ENCODE results near the gene SETD2.
"Not testable (repeated sequence)": the region's sequence is repeated elsewhere in the genome, so short reads cannot be mapped to it uniquely, and the experiment has no call there.

SETD2 gene, protein sequence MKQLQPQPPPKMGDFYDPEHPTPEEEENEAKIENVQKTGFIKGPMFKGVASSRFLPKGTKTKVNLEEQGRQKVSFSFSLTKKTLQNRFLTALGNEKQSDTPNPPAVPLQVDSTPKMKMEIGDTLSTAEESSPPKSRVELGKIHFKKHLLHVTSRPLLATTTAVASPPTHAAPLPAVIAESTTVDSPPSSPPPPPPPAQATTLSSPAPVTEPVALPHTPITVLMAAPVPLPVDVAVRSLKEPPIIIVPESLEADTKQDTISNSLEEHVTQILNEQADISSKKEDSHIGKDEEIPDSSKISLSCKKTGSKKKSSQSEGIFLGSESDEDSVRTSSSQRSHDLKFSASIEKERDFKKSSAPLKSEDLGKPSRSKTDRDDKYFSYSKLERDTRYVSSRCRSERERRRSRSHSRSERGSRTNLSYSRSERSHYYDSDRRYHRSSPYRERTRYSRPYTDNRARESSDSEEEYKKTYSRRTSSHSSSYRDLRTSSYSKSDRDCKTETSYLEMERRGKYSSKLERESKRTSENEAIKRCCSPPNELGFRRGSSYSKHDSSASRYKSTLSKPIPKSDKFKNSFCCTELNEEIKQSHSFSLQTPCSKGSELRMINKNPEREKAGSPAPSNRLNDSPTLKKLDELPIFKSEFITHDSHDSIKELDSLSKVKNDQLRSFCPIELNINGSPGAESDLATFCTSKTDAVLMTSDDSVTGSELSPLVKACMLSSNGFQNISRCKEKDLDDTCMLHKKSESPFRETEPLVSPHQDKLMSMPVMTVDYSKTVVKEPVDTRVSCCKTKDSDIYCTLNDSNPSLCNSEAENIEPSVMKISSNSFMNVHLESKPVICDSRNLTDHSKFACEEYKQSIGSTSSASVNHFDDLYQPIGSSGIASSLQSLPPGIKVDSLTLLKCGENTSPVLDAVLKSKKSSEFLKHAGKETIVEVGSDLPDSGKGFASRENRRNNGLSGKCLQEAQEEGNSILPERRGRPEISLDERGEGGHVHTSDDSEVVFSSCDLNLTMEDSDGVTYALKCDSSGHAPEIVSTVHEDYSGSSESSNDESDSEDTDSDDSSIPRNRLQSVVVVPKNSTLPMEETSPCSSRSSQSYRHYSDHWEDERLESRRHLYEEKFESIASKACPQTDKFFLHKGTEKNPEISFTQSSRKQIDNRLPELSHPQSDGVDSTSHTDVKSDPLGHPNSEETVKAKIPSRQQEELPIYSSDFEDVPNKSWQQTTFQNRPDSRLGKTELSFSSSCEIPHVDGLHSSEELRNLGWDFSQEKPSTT (N-terminal part only)

DNA sequence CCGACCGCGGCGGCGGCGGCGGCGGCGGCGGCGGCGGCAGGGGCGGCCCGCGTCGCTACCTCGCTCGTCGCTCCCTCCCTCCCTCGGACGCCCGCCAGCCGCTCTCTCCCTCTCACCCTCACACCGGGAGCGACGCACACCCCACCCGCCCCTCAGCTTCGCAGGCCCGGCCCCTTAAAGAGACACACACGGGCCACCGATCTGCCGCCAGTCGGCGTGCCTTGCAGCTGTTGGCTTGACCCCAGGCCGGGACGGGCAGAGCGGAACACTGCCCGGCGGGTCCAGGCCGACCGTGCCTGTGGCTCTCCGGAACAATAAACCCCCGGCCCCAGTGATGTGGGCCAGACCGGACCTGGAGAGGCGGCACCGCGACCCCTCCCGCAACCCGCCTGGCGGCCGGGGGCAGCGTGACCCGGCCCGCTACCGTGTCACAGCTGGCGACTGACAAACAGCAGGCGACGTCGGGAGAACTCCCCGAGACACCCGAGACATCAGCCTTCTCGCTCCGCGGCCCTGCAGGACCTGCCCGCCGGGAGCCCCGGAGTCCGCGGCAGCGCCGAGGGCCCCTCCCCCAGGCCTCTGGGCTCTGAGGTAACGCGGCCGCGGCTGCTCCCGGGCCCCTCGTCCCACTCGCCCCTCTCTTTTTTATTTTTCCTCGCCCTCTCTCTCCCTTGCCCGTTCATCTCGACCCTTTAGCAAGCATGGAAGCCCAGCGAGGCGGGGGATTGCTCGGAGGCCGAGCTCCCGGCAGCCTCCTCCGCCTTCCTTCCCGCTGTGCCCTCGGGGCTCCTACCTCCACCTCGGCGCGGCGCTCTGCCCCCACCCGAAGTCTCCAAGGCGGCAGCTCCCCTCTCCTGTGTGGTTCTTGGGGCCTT, at the start of gene SETD2:
TSS of gene SETD2 (minus strand) at position 107 of the 875 bp plus-strand sequence. CDS start 189 bp downstream, outside the sequence.
- DNase-seq: peak; percentile 21 to 72

DNA sequence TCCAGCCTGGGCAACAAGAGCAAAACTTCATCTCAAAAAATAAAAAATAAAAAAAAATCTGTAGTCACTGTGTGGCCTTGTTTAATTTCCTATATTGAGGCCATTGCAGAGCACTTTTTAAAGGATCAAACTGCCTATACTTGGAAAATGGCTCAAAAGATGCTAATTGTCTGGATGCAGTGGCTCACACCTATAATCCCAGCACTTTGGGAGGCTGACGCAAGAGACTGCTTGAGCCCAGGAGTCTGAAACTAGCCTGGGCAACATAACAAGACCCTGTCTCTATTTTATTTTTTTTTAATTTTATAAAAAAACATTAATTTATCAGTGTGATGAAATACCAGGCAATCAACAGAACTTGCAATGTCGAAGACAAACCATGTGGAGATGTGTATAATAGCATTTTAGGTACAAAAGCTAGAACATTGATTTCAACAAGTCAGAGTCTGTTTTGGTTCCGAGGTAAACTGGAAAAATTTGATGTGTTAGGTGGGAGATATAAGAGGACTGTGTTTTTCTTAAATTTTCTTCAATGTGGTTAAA, 47.0 kb upstream of the SETD2 start:
- DNase-seq: no peak

DNA sequence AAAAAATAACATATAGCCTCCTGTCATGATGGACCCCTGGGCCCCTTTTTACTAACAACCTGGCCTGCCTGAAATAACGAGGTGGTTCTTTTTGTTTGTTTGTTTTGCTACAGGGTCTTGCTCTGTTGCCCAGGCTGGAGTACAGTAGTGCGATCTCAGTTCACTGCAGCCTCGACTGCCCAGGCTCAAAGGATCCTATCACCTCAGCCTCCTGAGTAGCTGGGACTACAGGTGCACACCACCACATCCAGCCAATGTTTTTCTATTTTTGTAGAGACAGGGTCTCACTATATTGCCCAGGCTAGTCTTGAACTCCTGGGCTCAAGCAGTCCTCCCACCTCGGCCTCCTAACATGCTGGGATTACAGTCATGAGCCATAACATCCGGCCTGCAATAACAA, 42.1 kb upstream of the SETD2 start:
- DNase-seq: not testable (repeated sequence)

DNA sequence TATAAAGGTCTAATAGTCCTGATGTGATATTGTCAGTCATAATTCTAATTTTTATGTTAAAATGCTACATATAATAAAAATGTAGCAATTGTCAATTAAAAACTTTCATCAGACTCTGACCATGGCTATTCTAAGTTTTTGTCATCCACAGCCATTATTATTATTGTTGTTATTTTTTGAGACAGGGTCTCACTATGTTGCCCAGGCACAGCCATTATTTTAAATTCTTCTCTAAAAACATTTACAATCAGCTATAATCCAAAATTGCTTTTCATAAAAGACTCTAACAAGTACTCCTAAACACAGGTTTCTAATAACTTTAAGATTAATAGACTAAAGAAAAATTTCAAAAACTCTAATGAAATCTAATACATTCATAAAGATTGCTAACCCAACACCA, 41.0 kb upstream of the SETD2 start:
- no peak for DNase-seq

DNA sequence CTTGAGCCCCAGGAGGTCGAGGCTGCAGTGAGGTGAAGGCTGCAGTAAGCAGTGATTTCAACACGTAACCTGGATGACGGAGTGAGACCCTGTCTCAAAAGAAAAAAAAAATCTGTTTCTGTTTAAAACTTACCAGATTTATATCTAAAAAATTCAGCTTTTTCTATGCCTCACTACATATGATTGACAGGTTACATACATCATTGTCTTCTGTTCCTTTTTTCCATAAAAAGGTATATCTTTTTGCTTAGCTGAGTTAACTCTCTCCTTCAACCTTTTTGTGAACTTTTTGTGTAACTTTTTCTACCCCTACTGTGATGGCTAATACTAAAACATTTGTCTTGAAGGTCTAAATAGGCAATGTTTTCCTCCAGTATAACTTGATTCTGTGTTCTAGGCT, 38.6 kb upstream of the SETD2 start:
- DNase-seq: no peak

DNA sequence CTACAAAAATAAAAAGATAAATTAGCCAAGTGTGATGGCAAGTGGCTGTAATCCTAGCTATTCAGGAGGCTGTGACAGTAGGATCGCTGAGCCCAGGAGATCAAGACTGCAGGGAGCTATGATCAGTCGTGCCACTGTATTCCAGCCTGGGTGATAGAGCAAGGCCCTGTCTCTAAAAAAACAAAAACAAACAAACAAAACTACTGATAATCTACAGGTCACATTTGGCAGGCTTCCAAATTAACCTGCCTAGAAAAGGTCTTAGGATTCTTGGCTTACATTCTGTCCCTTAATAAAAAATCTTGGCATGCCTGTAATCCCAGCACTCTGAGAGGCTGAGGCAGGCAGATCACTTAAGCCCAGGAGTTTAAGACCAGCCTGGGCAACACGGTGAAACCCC, 33.4 kb upstream of the SETD2 start:
- DNase-seq: no peak

DNA sequence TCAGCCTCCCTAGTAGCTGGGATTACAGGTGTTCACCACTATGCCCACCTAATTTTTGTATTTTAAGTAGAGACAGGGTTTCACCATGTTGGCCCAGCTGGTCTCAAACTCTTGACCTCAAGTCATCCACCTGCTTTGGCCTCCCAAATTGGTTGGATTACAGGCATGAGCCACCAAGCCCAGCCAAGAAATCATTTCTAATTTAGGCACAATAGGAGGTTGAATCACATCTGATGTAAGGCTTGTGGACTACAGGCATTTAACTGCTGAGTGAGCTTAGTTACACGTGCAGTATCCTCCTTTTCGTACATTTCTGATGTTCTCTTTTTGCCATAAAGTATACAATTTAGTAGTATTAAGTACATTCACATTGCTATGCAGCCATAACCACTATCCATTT, 31.1 kb upstream of the SETD2 start:
- DNase-seq: no peak

DNA sequence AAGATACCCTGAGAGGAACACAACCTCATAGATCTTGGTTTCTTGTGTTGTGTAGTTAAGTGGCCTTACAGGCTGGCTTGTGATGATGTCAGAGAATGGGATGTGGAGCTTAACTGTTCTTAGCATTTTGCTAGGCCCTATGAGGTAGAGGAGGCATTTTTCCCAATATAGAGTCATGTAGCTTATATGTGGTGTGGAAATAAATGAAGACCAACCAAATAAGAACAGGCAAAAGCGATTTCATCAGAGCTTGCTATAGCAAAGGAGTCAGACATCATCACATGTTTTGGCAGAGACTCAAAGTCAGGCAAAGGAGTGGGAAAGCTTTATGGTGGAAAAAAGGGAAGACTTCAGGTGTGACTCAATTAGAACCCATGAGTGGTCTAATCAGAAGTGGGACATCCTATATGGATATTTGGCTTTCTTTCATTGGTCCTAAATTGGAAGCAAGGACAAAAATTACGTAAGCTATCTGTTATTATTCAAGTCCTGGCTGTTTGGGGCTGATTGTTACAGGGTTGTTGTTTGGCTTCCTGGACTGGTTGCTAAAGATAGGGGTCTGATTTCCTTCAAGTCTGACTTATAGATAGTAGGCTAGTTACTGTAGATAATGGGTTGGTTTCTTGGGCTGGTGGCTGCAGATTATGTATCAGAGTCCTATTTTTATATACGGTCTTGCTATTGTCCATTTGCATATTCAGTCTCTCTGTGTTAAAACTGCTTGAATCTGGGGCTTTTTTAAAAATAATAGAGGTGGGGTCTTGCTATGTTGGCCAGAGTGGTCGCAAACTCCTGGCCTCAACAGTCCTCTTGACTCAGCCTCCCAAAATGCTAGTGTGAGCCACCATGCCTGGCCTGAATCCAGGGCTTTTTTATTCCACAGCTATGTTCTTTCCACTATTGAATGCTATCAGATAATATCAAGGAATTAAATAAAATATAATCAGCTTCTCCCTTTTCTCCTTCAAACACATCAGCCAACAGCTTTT, 30.3 kb upstream of the SETD2 start:
- no peak for DNase-seq

DNA sequence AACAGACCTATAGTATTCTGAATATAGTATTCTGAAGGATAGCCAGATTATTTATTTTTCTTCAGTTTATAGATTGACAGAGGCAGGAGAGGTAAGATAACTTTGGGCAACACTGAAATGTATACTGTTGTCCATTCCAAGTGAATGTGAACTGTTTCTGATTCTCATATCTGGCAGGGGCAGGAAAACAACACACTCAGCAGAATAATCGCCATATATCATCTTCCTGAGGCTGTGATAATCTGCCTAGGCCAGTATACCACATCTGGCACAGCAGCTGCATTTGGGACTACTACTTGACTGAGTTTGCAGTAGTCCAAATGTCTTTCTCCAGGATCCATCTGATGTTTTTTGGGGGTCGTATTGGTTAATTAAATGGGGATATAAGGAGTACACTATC, 22.4 kb upstream of the SETD2 start:
- no peak for DNase-seq

DNA sequence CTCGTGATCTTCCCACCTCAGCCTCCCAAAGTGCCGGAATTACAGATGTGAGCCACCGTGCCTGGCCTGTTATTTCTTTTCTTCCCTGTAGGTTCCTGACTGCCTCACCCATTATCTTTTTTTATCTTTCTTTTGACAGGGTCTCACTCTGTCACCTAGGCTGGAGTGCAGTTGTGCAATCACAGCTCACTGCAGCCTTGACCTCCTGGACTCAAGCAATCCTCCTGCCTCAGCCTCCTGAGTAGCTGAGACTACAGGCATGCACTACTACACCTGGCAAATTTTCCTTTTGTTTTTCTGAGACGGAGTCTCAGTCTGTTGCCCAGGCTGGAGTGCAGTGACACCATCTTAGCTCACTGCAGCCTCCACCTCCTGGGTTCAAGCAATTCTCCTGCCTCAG, 17.8 kb upstream of the SETD2 start:
- not testable (repeated sequence) for DNase-seq

DNA sequence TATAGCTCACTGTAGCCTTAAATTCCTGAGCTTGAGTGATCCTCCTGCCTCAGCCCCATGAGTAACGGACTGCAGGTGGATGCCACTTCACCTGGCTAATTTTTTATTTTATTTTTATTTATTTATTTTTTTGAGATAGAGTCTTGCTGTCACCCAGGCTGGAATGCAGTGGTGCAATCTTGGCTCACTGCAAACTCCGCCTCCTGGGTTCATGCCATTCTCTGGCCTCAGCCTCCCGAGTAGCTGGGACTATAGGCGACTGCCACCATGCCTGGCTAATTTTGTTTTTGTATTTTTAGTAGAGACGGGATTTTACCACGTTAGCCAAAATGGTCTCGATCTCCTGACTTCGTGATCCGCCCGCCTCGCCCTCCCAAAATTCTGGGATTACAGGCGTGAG, 16.1 kb upstream of the SETD2 start:
- not testable (repeated sequence) for DNase-seq

DNA sequence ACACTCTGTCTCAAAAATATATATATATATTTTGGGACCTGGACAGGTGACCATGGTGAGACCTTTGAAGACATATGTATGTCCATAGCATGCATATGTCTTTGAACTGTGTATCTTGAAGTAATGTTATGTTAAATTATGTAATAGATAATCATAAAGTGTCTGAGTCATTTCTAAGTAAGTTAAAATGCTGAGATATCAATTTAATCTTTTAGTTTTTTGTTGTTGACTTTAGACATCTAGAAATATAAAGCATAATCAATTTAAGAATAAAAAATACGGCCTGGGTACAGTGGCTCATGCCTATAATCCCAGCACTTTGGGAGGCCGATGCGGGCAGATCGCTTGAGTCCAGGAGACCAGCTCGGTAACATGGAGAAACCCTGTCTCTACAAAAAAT, 12.7 kb upstream of the SETD2 start:
- no peak for DNase-seq

DNA sequence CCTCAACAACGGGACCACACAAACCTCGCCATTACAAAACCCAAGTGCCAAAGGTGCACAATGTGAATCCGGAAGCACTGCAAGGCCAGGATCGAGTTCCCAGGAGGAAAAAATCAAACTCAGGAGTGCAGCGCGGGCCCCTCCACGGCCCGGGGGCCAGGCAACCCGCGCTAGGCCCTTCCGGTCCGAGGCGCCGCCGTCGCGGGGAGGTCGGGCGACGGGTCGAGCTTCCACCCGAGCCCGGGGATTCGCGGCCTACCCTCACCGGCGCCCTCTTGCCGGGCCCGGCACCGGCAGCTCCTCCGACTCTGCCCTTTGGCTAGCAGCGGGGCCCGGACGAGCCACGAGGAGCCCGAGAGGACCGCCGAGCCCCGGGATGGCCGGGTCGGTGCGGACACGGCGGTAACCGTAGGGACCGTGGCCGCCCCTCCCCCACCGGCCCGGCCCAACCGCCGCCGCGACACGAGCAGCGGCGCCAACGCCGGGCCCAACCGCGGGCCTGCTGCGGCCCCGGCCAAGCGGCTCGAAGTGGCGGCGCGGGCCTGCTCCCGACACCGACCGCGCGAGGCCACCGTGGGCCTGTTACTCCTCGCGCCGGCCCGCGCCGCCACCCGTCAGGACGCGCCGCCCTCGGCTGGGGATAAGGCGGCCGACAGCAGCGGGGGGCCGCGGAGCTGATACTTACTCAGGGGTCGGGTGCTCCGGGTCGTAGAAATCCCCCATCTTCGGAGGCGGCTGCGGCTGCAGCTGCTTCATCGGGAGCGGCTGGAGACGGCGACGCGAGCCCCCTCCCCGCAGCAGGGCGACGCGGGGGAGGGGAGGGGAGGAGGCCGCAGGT, 525 bp downstream of the SETD2 start:
- peak in 1 of 2 experiments; percentile 6 for DNase-seq

DNA sequence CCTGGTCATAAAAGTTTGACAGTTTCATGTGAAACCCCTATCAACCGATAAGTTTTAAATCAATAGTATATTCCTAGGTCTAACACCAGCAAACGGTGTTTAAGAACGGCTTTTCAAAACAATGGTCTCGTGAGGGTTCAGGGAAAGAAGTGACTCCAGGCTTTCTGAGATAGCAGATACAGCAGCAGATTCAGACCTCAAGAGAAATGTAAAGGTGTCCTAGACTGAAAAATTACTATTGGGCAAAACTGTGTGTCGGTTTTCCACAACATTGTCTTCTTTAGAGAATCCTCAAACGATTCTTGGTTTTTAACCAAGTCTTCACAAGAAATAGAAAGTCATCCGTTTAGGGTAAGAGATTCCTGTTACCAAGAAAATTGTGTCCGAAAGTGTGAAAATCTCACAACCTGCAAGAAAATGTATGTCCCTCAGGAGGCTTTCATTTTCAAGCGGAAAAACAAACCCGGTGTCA, 1.2 kb downstream of the SETD2 start:
- no peak for DNase-seq

DNA sequence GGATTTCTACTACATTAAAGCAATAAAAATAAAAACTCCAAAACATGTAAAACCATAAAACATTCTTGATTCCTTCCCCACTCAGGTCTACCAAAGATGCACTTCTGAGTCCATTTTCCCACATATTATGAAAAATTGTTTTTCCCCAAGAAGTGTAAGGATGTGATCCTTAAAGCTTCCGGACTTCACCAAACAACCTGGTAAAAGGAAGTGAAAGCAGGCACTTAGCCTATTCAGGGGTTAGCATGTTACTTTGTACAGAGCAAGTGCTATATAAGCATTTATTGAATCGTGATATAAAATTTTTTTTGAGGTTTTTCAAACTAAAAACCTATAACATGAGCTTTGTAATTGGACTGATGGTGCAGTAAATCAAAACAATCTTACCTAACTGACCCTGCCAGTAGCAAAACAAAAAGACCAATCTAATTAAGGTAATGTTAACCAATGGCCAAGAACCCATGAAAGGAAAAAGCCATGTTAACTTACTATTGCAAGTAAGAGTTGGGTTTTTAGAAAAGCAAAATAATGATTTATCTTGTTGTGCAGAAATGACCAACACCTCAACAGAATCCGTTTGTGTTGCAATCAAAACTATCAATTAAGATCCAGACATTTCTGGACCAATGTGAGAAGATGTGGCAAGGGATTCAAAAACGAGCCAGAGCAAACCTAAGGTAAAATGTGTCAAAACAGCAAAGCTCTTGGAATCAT, 1.8 kb downstream of the SETD2 start:
- no peak for DNase-seq

DNA sequence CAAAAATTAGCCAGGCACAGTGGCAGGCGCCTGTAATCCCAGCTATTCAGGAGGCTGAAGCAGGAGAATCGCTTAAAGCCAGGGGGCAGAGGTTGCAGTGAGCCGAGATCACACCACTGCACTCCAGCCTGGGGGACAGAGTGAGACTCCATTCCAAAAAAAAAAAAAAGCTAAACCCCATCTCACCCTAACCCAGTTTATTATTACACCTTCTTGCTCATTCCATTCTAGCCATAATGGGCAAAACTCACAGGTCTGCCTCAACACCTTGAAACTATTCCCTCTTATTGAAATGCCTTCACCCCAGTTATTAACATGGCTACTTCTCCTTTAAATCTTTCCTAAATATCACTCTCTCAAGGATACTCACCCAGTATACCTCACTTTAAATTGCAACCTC, 4.1 kb downstream of the SETD2 start:
- no peak for DNase-seq

DNA sequence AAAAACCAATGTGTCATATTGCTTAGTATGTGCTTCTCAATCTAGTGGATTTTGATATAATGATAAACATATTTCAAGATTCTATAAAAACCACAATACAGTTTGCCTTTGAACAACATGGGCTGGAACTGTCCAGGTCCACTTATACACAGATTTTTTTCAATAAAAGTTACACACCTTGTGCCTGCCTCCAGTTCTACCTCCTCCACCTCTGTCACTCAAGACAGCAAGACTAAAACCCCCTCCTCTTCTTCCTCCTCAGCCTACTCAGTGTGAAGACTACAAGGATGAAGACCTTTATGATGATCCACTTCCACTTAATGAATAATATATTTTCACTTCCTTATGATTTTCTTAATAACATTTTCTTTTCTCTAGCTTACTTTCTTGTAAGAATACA, 5.7 kb downstream of the SETD2 start:
- no peak for DNase-seq

DNA sequence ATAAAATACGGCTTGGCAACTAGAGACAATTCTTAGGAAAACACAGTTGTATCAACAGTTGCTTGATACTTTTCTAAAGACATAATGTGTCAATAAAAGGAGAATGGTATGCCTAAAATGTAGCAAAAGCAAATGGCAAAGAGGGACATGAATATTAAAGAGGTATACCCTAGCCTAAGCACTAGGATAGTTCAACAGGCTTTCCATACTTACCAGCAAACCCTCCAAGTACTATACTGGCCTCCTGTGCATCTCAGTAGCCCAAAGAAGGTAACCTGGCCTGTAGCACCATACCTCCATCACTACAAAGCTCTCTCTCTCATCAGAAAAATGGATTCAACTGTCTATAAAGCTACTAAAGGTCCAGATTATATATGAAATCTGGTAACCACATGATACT, 7.5 kb downstream of the SETD2 start:
- no peak for DNase-seq

DNA sequence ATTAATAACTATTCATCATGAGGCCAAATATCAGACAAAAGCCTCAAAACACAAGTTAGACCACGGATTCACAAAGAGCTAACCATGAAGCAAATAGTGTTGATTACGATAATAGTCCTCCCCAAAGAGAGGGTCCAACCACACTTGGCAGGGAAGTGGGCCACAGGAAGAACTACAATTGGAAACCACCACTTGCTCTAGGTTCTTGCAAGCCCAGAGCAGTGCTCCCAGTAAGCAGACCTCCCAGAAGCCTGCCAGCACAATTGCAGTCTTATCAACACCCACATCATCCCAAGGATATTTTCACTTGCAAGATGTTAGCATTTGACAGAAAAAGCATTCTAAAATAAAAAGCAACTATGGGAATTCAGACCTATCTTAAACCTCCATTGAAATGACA, 11.3 kb downstream of the SETD2 start:
- no peak for DNase-seq

Measured in NCI-H187 (cell line).